ENCODE data around the gene ARHGAP33.

DNA sequence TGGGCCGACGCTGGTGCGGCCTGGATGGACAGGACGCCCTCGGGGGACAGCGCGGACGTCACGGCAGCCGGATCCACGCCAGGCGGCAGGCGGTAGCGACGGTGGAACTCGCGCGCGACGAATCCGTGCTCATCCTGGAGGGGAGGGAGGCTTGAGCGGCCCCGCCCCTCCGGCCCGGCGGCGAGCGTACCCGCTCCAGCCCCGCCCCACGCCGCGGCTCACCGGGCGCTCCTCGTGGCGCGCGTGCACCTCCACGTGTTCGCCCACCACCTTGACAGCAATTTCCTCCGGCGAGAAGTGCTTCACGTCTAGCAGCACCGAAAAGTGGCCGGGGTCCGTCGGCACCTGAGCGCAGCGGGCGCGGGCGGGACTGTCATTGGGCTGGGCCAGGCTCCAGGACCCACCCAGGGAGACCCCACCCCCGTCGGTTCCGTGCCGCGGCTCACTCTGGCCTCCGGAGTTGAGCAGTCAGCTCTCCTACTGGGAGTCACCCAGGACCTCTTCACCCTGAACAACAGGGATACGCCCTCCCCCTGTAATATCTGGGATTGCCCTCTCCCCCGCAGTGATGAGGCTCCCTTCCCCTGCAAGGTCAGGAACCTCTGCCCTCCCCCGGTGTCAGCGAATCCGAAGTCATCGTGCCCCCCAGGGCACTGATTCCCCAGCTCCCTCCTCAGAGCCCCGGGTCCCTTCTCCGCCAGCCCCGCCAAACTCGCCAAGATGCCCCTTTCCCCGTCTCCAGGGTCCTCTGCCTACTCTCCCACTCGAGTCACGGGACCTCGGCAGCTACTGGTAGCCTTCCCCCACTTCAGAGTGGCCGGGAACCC lies 19.6 kb upstream of the ARHGAP33 start:
- TF ChIP-seq, protein P1, sequence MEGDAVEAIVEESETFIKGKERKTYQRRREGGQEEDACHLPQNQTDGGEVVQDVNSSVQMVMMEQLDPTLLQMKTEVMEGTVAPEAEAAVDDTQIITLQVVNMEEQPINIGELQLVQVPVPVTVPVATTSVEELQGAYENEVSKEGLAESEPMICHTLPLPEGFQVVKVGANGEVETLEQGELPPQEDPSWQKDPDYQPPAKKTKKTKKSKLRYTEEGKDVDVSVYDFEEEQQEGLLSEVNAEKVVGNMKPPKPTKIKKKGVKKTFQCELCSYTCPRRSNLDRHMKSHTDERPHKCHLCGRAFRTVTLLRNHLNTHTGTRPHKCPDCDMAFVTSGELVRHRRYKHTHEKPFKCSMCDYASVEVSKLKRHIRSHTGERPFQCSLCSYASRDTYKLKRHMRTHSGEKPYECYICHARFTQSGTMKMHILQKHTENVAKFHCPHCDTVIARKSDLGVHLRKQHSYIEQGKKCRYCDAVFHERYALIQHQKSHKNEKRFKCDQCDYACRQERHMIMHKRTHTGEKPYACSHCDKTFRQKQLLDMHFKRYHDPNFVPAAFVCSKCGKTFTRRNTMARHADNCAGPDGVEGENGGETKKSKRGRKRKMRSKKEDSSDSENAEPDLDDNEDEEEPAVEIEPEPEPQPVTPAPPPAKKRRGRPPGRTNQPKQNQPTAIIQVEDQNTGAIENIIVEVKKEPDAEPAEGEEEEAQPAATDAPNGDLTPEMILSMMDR (IDR thresholded peaks at IDR 0.05 in 8 of 11, conservative IDR thresholded peaks at IDR 0.05 in 3 of 11): no peak
- no peak for TF ChIP-seq POLR2A (IDR thresholded peaks at IDR 0.05)
